IMR-90 (cell line): ENCODE results near the gene DDX20. TPM values are rescaled to one million over a fixed set of nuclear protein-coding genes. Genes with fewer than 3 reads are reported as not detected.

ENCODE experiments used
- ATAC-seq: fragments of 200-7000 bp; cut with Tn5 transposase; 2 replicates; pipeline ENCODE4 v1.9.1; 2020; ENCODE audit warnings: low read depth, mild to moderate bottlenecking, moderate library complexity
- BruUV-seq: library from RNA; stranded (reverse); fragments of 400-500 nt; replicated peaks from 2 replicates; lab custom pipeline; 2021; lab: Mats Ljungman, UMichigan
- CTCF ChIA-PET: fragments of 300-600 bp; formaldehyde crosslinking; extraction: SDS; loops from one replicate; lab custom pipeline; 2021; ENCODE audit warnings: antibody characterized with exemption; lab: Yijun Ruan, JAX
- POLR2A ChIA-PET: fragments of 300-600 bp; sonication (Branson Sonifier 250); formaldehyde crosslinking; loops from one replicate; lab custom pipeline; 2022; ENCODE audit warnings: antibody characterized with exemption; ENCODE audit not compliant: unreplicated experiment; lab: Charles Lee
- DNase-seq: peaks from one replicate; pipeline ENCODE4 v3.0.0; 2013
- H2AFZ ChIP-seq: replicated peaks from 2 replicates; pipeline ENCODE3; 2013; ENCODE audit warnings: low read length, mild to moderate bottlenecking; ENCODE audit not compliant: poor library complexity
- H2AK5ac ChIP-seq: 2 replicates; pipeline ENCODE4 v1.6.1; 2013; ENCODE audit warnings: low read depth, low read length, inconsistent platforms
- H2AK9ac ChIP-seq: replicated peaks from 2 replicates; pipeline ENCODE3; 2013; ENCODE audit warnings: mild to moderate bottlenecking, low read depth, low read length, moderate library complexity; ENCODE audit not compliant: poor library complexity
- H2BK120ac ChIP-seq: 2 replicates; pipeline ENCODE4 v1.6.1; 2013; ENCODE audit warnings: low read depth, low read length, inconsistent platforms
- H2BK15ac ChIP-seq: 3 replicates; pipeline ENCODE4 v1.6.1; 2013; ENCODE audit warnings: low read depth, low read length, inconsistent platforms
- H2BK20ac ChIP-seq: 2 replicates; pipeline ENCODE4 v1.6.1; 2013; ENCODE audit warnings: low read depth, mild to moderate bottlenecking, inconsistent platforms, low read length, moderate library complexity
- H2BK5ac ChIP-seq: 2 replicates; pipeline ENCODE4 v1.6.1; 2013; ENCODE audit warnings: mild to moderate bottlenecking, low read depth, low read length, inconsistent platforms; ENCODE audit not compliant: poor library complexity, severe bottlenecking
- H3K14ac ChIP-seq: replicated peaks from 2 replicates; pipeline ENCODE4 v1.6.1; 2013; ENCODE audit warnings: low read depth, low read length, inconsistent platforms
- H3K18ac ChIP-seq: 2 replicates; pipeline ENCODE4 v1.6.1; 2013; ENCODE audit warnings: low read depth, low read length, control low read depth
- H3K23ac ChIP-seq: 2 replicates; pipeline ENCODE4 v1.6.1; 2013; ENCODE audit warnings: low read depth, low read length, inconsistent platforms
- H3K27ac ChIP-seq: 2 replicates; pipeline ENCODE4 v1.5.1; 2013; ENCODE audit warnings: mild to moderate bottlenecking, control low read depth, low read length; ENCODE audit not compliant: insufficient read depth
- H3K27me3 ChIP-seq: 2 replicates; pipeline ENCODE4 v1.6.1; 2013; ENCODE audit warnings: low read length; ENCODE audit not compliant: control insufficient read depth, insufficient read depth
- H3K36me3 ChIP-seq: 2 replicates; pipeline ENCODE4 v1.6.1; 2013; ENCODE audit warnings: low read length, mixed read lengths; ENCODE audit not compliant: control insufficient read depth, insufficient read depth
- H3K4ac ChIP-seq: 2 replicates; pipeline ENCODE4 v1.6.1; 2013; ENCODE audit warnings: low read depth, low read length, inconsistent platforms
- H3K4me1 ChIP-seq: 2 replicates; pipeline ENCODE4 v1.6.1; 2013; ENCODE audit warnings: low read length, mixed read lengths; ENCODE audit not compliant: control insufficient read depth, insufficient read depth
- H3K4me2 ChIP-seq: 2 replicates; pipeline ENCODE4 v1.6.1; 2013; ENCODE audit warnings: low read depth, mild to moderate bottlenecking, control low read depth, low read length, moderate library complexity
- H3K4me3 ChIP-seq: 2 replicates; pipeline ENCODE4 v1.5.1; 2013; ENCODE audit warnings: low read depth, mild to moderate bottlenecking, control low read depth, low read length, moderate library complexity; ENCODE audit not compliant: insufficient read depth
- H3K56ac ChIP-seq: 2 replicates; pipeline ENCODE4 v1.6.1; 2013; ENCODE audit warnings: low read length, inconsistent platforms; ENCODE audit not compliant: insufficient read depth; ENCODE audit errors: extremely low read depth
- H3K79me1 ChIP-seq, 2 experiments: 2 replicates each; pipeline ENCODE4 v1.6.1; 2013; ENCODE audit warnings: low read length in 2 of 2, inconsistent platforms in 1 of 2, low read depth in 1 of 2
- H3K9ac ChIP-seq: 2 replicates; pipeline ENCODE4 v1.6.1; 2013; ENCODE audit warnings: low read depth, low read length, control low read depth
- H3K9me1 ChIP-seq: 2 replicates; pipeline ENCODE4 v1.6.1; 2013; ENCODE audit warnings: low read length, inconsistent platforms; ENCODE audit not compliant: insufficient read depth
- H3K9me3 ChIP-seq: 2 replicates; pipeline ENCODE4 v1.6.1; 2013; ENCODE audit warnings: low read length; ENCODE audit not compliant: control insufficient read depth, insufficient read depth
- H4K20me1 ChIP-seq: 2 replicates; pipeline ENCODE4 v1.6.1; 2013; ENCODE audit warnings: low read length, inconsistent platforms; ENCODE audit not compliant: insufficient read depth
- H4K5ac ChIP-seq: 2 replicates; pipeline ENCODE4 v1.6.1; 2013; ENCODE audit warnings: mild to moderate bottlenecking, low read depth, low read length, control low read depth
- H4K8ac ChIP-seq, 2 experiments: 2 replicates each; pipeline ENCODE4 v1.6.1; 2013; ENCODE audit warnings: low read depth in 2 of 2, low read length in 2 of 2, control low read depth in 1 of 2, inconsistent platforms in 1 of 2
- H4K91ac ChIP-seq: 2 replicates; pipeline ENCODE4 v1.6.1; 2013; ENCODE audit warnings: low read depth, low read length, inconsistent platforms; ENCODE audit not compliant: insufficient read depth
- BHLHE40 ChIP-seq: fragments of 150-350 bp; IDR thresholded peaks from 2 replicates; pipeline ENCODE4 v1.6.1; 2016; ENCODE audit warnings: mild to moderate bottlenecking, low read depth, low read length
- CEBPB ChIP-seq: IDR thresholded peaks from 2 replicates; pipeline ENCODE4 v1.6.1; 2012; ENCODE audit warnings: low read depth, low read length, improper control_type of control experiment
- CHD1 ChIP-seq: IDR thresholded peaks from 2 replicates; pipeline ENCODE4 v1.6.1; 2012; ENCODE audit warnings: low read depth, low read length, improper control_type of control experiment
- CTCF ChIP-seq: conservative IDR thresholded peaks from 2 replicates; pipeline ENCODE4 v1.5.1; 2012; ENCODE audit warnings: mild to moderate bottlenecking, low read depth, low read length, improper control_type of control experiment
- ELK1 ChIP-seq: fragments of 150-350 bp; IDR thresholded peaks from 2 replicates; pipeline ENCODE4 v1.6.1; 2016; ENCODE audit warnings: low read depth, mild to moderate bottlenecking, low read length, moderate library complexity, borderline replicate concordance
- FOS ChIP-seq: fragments of 150-350 bp; IDR thresholded peaks from 2 replicates; pipeline ENCODE4 v1.6.1; 2016; ENCODE audit warnings: low read depth, low read length
- MAFK ChIP-seq: IDR thresholded peaks from 2 replicates; pipeline ENCODE4 v1.6.1; 2012; ENCODE audit warnings: low read depth, low read length, improper control_type of control experiment
- MAZ ChIP-seq: IDR thresholded peaks from 2 replicates; pipeline ENCODE4 v1.6.1; 2012; ENCODE audit warnings: low read depth, mild to moderate bottlenecking, low read length, improper control_type of control experiment, moderate library complexity, borderline replicate concordance
- MXI1 ChIP-seq: IDR thresholded peaks from 2 replicates; pipeline ENCODE4 v1.6.1; 2012; ENCODE audit warnings: low read depth, mild to moderate bottlenecking, low read length, moderate library complexity, borderline replicate concordance
- NFE2L2 ChIP-seq: fragments of 150-350 bp; IDR thresholded peaks from 2 replicates; pipeline ENCODE4 v1.6.1; 2016; ENCODE audit warnings: low read depth, mild to moderate bottlenecking, low read length
- POLR2A ChIP-seq: IDR thresholded peaks from 2 replicates; pipeline ENCODE4 v1.6.1; 2012; ENCODE audit warnings: mild to moderate bottlenecking, low read depth, low read length
- RAD21 ChIP-seq: IDR thresholded peaks from 2 replicates; pipeline ENCODE4 v1.6.1; 2012; ENCODE audit warnings: low read length, improper control_type of control experiment
- RCOR1 ChIP-seq: IDR thresholded peaks from 2 replicates; pipeline ENCODE4 v1.6.1; 2012; ENCODE audit warnings: mild to moderate bottlenecking, low read length, improper control_type of control experiment; ENCODE audit not compliant: insufficient replicate concordance
- RFX5 ChIP-seq: IDR thresholded peaks from 2 replicates; pipeline ENCODE4 v1.8.0; 2012; ENCODE audit warnings: low read depth, mild to moderate bottlenecking, low read length, moderate library complexity
- SMC3 ChIP-seq: fragments of 150-350 bp; IDR thresholded peaks from 2 replicates; pipeline ENCODE4 v1.6.1; 2016; ENCODE audit warnings: low read depth, mild to moderate bottlenecking, antibody characterized with exemption, low read length, moderate library complexity
- USF2 ChIP-seq: fragments of 150-350 bp; IDR thresholded peaks from 2 replicates; pipeline ENCODE4 v1.6.1; 2017; ENCODE audit warnings: mild to moderate bottlenecking, antibody characterized with exemption, low read length, low read depth
- WGBS, 2 experiments: methylation state at CpG; one replicate each; pipeline versions ENCODE4 v1.1.5 to v1.1.7; 2013; ENCODE audit warnings: missing lambda C conversion rate in 2 of 2; ENCODE audit not compliant: insufficient read length in 1 of 2; ENCODE audit errors: extremely low coverage in 2 of 2; 5-methylcytosine and 5-hydroxymethylcytosine counted together
- dilution Hi-C: fragments of 300-500 bp; cut with HindIII; formaldehyde crosslinking; loops from one replicate; pipeline ENCODE4 v1.14.3; 2018; ENCODE audit warnings: low sequenced_read_pairs; ENCODE audit not compliant: unreplicated experiment
- in situ Hi-C: fragments of 300-500 bp; cut with MboI; formaldehyde crosslinking; loops from 3 replicates; pipeline ENCODE4 v1.14.3; 2019; ENCODE audit warnings: low sequenced_read_pairs, inconsistent platforms, mixed read lengths
- intact Hi-C: fragments of 100-400 bp; cut with micrococcal nuclease; formaldehyde crosslinking; loops from 2 replicates; pipeline ENCODE4 v1.10.0; 2022
- polyA plus RNA-seq, 3 experiments: library from polyadenylated mRNA; depleted of rRNA; stranded (reverse); fragments of >200 nt; gene quantifications; 2 replicates each; pipeline ENCODE4 v1.2.3, GENCODE V29; 2012; ENCODE audit warnings: low replicate concordance in 1 of 3
- total RNA-seq: library from RNA; depleted of rRNA; stranded (reverse); fragments of >200 nt; gene quantifications from 2 replicates; pipeline ENCODE4 v1.2.3, GENCODE V29; 2012

DDX20 gene
- total and polyA plus RNA-seq, 2 of the 4 experiments (the other 2 are of a cell fraction) = 5.7 to 10.9 TPM

GRCh38 chr1:111784273-111784901, 28.7 kb downstream of the DDX20 start:
- H4K91ac ChIP-seq = no peak overlapping the region
- no TSS peak for BruUV-seq
- H3K36me3 ChIP-seq = no peaks in the 10 kb centered on the region
- H3K4me1 ChIP-seq = peaks cover 2% of the 10 kb centered on the region; the same call in 1 of the 2 replicates
- no peak overlapping the region for H3K9ac ChIP-seq
- H4K20me1 ChIP-seq = no peaks in the 10 kb centered on the region
- H3K9me1 ChIP-seq = no peaks in the 10 kb centered on the region
- no peak overlapping the region for H3K56ac ChIP-seq
- no peak overlapping the region for H2BK5ac ChIP-seq
- H3K4me3 ChIP-seq = no peak overlapping the region
- H2AK9ac ChIP-seq = no peak overlapping the region
- H3K9me3 ChIP-seq = no peaks in the 10 kb centered on the region
- H2AFZ ChIP-seq = no peak overlapping the region
- no peak overlapping the region for H3K27ac ChIP-seq
- no peak overlapping the region for H2AK5ac ChIP-seq
- TF ChIP-seq CHD1 (no peak), POLR2A (no peak), RCOR1 (no peak), USF2 (no peak), FOS (no peak), RAD21 (no peak), MXI1 (no peak), BHLHE40 (no peak), RFX5 (no peak), NFE2L2 (no peak), CEBPB (no peak), MAFK (no peak), SMC3 (no peak), MAZ (no peak), ELK1 (no peak), CTCF (no peak)
- intact Hi-C loops = no loop called here
- ATAC-seq = no peak
- 100% methylated on average over 1 of the region's 4 CpGs; no CpG with 5 or more reads in 1 of the 2 experiments for WGBS, 2 experiments
- CTCF ChIA-PET = no interaction called here
- no peak overlapping the region for H4K5ac ChIP-seq
- in situ Hi-C loops = no loop called here
- no peak overlapping the region for H2BK15ac ChIP-seq
- POLR2A ChIA-PET = no interaction called here
- H4K8ac ChIP-seq = no peak overlapping the region
- DNase-seq = no peak
- dilution Hi-C loops = no loop called here
- no peaks in the 10 kb centered on the region for H3K79me1 ChIP-seq
- H3K27me3 ChIP-seq = peaks cover 41% of the 10 kb centered on the region
- no peak overlapping the region for H3K4me2 ChIP-seq
- H3K23ac ChIP-seq = no peak overlapping the region
- H3K18ac ChIP-seq = no peak overlapping the region
- H3K4ac ChIP-seq = no peak overlapping the region
- no peak overlapping the region for H3K14ac ChIP-seq
- H2BK120ac ChIP-seq = no peak overlapping the region
- H2BK20ac ChIP-seq = no peak overlapping the region
